Activated T-cell treated with anti-CD3 and anti-CD28 coated beads, Interleukin-2, amount 50 U/mL, for 24 hours (primary cell): ENCODE measurements around the gene DYSF.

ENCODE experiments used
- DNase-seq: peaks from one replicate; pipeline ENCODE4 v3.0.0-alpha.2; 2020
- H3K27ac Mint-ChIP-seq: 2 replicates; pipeline ENCODE4 v1.8.0; 2020; ENCODE audit warnings: mild to moderate bottlenecking, mixed read lengths
- H3K27me3 Mint-ChIP-seq: 2 replicates; pipeline ENCODE4 v1.8.0; 2020; ENCODE audit warnings: mixed read lengths
- H3K36me3 Mint-ChIP-seq: 2 replicates; pipeline ENCODE4 v1.8.0; 2020; ENCODE audit warnings: low read depth, mixed read lengths
- H3K4me1 Mint-ChIP-seq: 2 replicates; pipeline ENCODE4 v1.8.0; 2020; ENCODE audit warnings: low read depth, mixed read lengths
- H3K4me3 Mint-ChIP-seq: 2 replicates; pipeline ENCODE4 v1.8.0; 2020; ENCODE audit warnings: mild to moderate bottlenecking, moderate library complexity, mixed read lengths
- H3K9me3 Mint-ChIP-seq: 2 replicates; pipeline ENCODE4 v1.8.0; 2020; ENCODE audit warnings: mixed read lengths

Gene DYSF

DNA sequence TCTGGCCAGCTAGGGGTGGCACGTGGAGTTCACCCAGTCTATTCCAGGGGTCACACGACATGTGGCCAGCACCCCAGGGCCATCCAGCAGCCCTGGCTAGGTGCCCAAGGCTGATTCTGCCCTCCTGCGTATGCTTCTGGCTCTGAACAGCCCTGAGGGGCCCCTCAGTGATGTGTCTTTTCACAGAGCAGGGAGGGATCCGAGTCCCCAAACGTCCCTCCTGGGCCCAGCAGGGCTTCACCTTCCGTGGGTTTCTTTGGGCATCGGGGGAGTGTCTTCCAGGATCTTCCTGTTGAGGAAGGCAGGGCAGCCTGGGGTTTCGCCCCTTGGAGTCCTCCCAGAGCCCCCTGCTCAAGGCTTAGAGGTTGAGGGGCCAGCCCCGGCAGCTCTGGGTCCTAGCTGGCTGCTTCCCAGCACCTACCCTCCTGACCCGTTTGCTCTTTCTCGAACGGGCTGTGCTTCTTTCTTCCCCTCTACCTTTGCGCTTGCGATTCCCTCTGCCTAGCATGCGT, 165.9 kb downstream of the DYSF start:
- Mint-ChIP-seq H3K36me3 (no peaks in the 10 kb centered on the region), H3K4me3 (no peak overlapping the region), H3K27ac (no peak overlapping the region)

GRCh38 chr2:71620116-71620515, 166.8 kb downstream of the DYSF start:
- Mint-ChIP-seq H3K36me3 (no peaks in the 10 kb centered on the region), H3K9me3 (no peaks in the 10 kb centered on the region), H3K4me1 (no peaks in the 10 kb centered on the region), H3K27me3 (no peaks in the 10 kb centered on the region), H3K27ac (no peak overlapping the region), H3K4me3 (no peak overlapping the region)
- DNase-seq = no peak

More for the DNA sequence above, 165.9 kb downstream of the DYSF start:
- no peak for DNase-seq
- H3K4me1 Mint-ChIP-seq = no peaks in the 10 kb centered on the region
- no peaks in the 10 kb centered on the region for H3K9me3 Mint-ChIP-seq
- no peaks in the 10 kb centered on the region for H3K27me3 Mint-ChIP-seq

GRCh38 chr2:71620851-71621251, 167.5 kb downstream of the DYSF start:
- no peaks in the 10 kb centered on the region for H3K27me3 Mint-ChIP-seq
- no peaks in the 10 kb centered on the region for H3K36me3 Mint-ChIP-seq
- H3K9me3 Mint-ChIP-seq = no peaks in the 10 kb centered on the region
- no peak overlapping the region for H3K27ac Mint-ChIP-seq
- DNase-seq = no peak
- no peaks in the 10 kb centered on the region for H3K4me1 Mint-ChIP-seq
- no peak overlapping the region for H3K4me3 Mint-ChIP-seq

DNA sequence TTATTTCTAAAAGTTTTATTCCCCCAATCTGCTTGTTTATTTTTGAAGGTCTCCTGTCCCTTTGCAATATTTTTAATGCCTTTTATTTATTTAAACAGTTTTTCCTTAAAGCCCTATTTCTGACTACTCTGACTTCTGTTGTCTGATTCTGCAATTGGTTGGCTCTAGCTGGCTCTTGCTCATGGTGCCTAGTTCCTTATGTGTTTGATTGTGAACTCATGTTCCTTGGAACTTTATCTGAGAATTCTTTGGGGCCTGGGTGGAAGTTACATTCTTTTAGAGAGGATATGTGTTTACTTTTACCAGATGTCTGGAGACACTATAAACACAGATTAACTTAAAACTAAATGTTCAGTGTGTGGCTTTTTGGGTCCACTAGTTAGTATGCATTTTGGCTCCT, 175.9 kb downstream of the DYSF start:
- no peaks in the 10 kb centered on the region for H3K4me1 Mint-ChIP-seq
- no peak for DNase-seq
- H3K27me3 Mint-ChIP-seq = peaks cover 4% of the 10 kb centered on the region

DNA sequence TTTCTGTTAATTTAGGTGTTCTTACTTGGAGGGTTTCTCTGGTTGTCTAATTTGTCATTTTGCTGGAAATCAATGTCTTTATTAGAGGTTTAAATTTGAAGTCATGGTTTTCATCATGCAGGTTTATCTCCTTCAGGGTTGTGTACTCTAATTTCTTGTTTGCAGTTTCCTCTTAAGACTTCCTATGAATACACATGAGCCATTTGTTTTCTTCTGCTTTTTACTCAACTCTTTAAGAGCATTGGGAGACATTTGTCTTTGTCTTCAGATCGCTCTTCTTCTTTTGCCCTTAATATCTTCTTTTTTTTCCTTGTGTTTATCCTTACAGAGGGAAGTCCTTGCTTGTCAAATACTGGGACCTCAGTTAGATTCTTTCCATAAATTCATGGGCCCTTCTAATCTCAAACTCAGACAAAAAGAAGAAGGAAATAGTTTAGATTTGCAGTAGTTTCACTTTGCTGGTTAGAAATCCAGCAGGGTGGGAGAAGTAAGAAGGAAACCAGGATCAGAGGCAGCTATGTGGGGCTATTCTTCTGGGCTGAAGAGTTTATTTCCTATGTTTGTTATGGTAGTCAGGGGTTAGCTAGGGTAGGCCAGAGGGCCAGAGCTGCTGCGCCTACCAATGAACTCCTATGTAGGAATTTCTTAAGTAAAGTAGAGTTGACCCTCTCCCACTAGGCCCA, 176.6 kb downstream of the DYSF start:
- H3K27ac Mint-ChIP-seq = no peak overlapping the region
- H3K36me3 Mint-ChIP-seq = no peaks in the 10 kb centered on the region
- DNase-seq = no peak
- H3K27me3 Mint-ChIP-seq = peaks cover 9% of the 10 kb centered on the region
- no peaks in the 10 kb centered on the region for H3K4me1 Mint-ChIP-seq
- H3K4me3 Mint-ChIP-seq = no peak overlapping the region
- no peaks in the 10 kb centered on the region for H3K9me3 Mint-ChIP-seq

More for the DNA sequence above, 175.9 kb downstream of the DYSF start:
- H3K4me3 Mint-ChIP-seq = no peak overlapping the region
- H3K9me3 Mint-ChIP-seq = no peaks in the 10 kb centered on the region
- H3K27ac Mint-ChIP-seq = no peak overlapping the region
- no peaks in the 10 kb centered on the region for H3K36me3 Mint-ChIP-seq

DNA sequence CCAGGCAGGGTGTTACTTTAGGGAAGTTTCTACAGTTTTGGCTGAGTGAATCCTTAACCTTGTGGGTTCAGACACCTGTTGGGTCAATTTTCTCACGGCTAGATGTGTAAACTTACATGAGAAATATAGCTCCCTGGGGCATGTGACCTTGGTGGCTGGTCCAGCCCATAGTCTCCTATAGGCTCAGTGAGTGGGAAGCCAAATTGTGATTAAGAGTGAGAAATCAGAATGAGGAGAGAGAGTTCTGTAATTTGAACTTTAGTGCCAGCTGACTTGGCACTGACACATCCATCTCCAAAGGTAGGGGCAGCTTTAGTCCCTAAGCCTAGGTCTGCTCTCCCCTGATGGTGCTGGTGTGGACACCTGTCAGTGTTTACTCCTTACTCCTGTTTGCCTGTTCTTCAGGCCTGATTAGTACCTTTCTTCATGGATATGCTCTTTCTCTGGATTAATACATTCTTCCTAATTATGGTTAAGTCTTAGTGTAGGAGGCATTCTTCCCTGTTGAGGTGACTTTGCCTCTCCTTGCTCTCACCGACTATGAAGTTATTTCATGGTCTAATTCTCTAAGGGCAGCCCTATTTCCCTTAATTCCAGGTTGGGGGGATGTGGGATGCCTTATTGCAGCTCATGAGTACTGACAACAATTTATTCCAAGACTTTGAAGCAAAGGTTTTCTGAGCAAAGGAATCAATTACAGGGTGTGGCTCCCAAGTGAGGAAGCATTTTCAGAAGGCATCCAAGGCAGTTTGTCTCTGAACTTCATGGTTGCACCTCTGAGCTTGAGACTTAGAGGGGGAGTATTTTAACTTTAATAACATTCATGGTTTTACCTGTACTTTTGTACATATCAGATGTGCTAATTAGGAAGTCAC, 177.3 kb downstream of the DYSF start:
- H3K27me3 Mint-ChIP-seq = peaks cover 11% of the 10 kb centered on the region
- H3K27ac Mint-ChIP-seq = no peak overlapping the region
- no peaks in the 10 kb centered on the region for H3K4me1 Mint-ChIP-seq
- no peak overlapping the region for H3K4me3 Mint-ChIP-seq
- no peak for DNase-seq
- no peaks in the 10 kb centered on the region for H3K9me3 Mint-ChIP-seq
- H3K36me3 Mint-ChIP-seq = no peaks in the 10 kb centered on the region

DNA sequence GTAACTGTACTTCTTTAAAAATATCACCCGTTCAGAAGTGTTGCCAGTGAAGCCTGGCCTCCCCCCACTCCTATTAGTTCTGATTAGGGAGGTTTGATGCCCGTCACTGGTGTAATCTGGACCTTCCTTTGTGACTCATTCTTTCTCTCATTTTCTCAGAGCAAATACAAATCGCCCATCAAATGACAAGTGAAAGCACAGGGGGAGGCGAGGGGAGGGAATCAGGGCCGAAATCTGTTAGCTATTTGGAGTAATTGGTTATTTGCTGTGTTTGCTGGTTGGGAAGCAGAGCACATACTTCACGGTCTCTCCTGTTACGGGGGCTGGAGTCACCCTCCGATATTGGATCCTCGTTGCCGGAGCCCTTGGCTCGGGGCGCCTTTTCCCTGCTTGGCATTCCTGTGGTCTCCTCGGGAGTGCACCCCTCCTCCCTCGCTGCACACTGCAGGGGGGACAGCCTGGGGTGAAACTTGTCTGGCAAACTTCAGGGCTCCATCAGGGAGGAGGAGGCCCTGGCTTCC, 178.1 kb downstream of the DYSF start:
- H3K27ac Mint-ChIP-seq = no peak overlapping the region
- H3K4me1 Mint-ChIP-seq = no peaks in the 10 kb centered on the region
- no peaks in the 10 kb centered on the region for H3K9me3 Mint-ChIP-seq
- H3K4me3 Mint-ChIP-seq = no peak overlapping the region
- no peak for DNase-seq
- no peaks in the 10 kb centered on the region for H3K36me3 Mint-ChIP-seq
- peaks cover 11% of the 10 kb centered on the region for H3K27me3 Mint-ChIP-seq

- H3K27me3 Mint-ChIP-seq = peaks cover 11% of the 10 kb centered on the region
- H3K4me1 Mint-ChIP-seq = no peaks in the 10 kb centered on the region
- no peak overlapping the region for H3K27ac Mint-ChIP-seq
- DNase-seq = no peak
- no peaks in the 10 kb centered on the region for H3K36me3 Mint-ChIP-seq
- H3K9me3 Mint-ChIP-seq = no peaks in the 10 kb centered on the region
- H3K4me3 Mint-ChIP-seq = no peak overlapping the region
Measured at GRCh38 chr2:71633086-71633485, 179.7 kb downstream of the DYSF start.

DNA sequence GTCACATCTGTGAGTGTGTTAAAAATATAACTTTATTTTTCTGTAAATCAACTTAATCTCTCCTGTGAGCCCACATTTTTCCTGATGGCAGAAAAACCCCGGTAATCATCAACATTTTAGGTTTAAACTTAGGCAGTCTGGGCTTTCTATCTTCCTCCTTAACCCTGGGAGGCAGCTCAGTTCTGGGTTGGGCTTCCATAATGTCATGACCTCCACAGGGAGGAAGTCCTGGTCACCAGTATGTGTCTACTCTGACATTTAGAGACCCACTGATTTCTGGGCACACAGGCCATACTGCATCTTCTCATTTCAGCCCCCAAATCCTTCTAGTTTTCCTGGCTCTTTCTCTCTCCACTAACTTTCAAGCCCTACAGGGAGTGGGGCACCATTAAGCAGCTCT, 181.2 kb downstream of the DYSF start:
- no peak overlapping the region for H3K4me3 Mint-ChIP-seq

GRCh38 chr2:71635798-71636197, 182.4 kb downstream of the DYSF start:
- no peaks in the 10 kb centered on the region for H3K4me1 Mint-ChIP-seq
- no peaks in the 10 kb centered on the region for H3K9me3 Mint-ChIP-seq
- no peak for DNase-seq
- H3K36me3 Mint-ChIP-seq = no peaks in the 10 kb centered on the region
- peaks cover 11% of the 10 kb centered on the region for H3K27me3 Mint-ChIP-seq
- H3K4me3 Mint-ChIP-seq = no peak overlapping the region
- H3K27ac Mint-ChIP-seq = no peak overlapping the region

More for the DNA sequence above, 181.2 kb downstream of the DYSF start:
- Mint-ChIP-seq H3K9me3 (no peaks in the 10 kb centered on the region), H3K27ac (no peak overlapping the region), H3K4me1 (no peaks in the 10 kb centered on the region), H3K36me3 (no peaks in the 10 kb centered on the region), H3K27me3 (peaks cover 11% of the 10 kb centered on the region)
- no peak for DNase-seq

DNA sequence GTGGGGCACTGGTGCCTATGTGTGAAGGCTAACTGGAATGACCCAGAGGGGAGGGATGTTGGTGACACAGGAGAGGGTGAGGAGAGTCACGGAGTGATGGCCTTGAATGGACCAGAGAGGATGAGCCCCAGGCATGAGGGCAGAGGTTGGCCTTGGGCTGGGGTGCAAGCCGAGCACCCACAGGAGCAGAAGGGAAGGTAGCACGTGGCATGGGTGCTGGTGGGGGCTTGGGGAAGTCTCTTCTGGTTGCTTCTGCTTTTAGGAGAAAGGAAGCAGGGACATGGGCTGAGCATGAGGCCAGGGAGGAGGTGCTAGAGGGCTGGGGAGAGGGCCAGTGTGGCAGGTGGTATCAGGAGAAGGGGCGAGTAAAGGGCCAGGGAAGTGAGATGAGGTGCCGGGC, 183.8 kb downstream of the DYSF start:
- no peaks in the 10 kb centered on the region for H3K4me1 Mint-ChIP-seq
- H3K4me3 Mint-ChIP-seq = no peak overlapping the region
- H3K27me3 Mint-ChIP-seq = peaks cover 15% of the 10 kb centered on the region
- no peaks in the 10 kb centered on the region for H3K9me3 Mint-ChIP-seq
- no peak for DNase-seq
- no peak overlapping the region for H3K27ac Mint-ChIP-seq
- no peaks in the 10 kb centered on the region for H3K36me3 Mint-ChIP-seq

- H3K27me3 Mint-ChIP-seq = peaks cover 16% of the 10 kb centered on the region
- H3K36me3 Mint-ChIP-seq = no peaks in the 10 kb centered on the region
- no peak overlapping the region for H3K4me3 Mint-ChIP-seq
- no peak overlapping the region for H3K27ac Mint-ChIP-seq
- no peaks in the 10 kb centered on the region for H3K4me1 Mint-ChIP-seq
- no peak for DNase-seq
- H3K9me3 Mint-ChIP-seq = no peaks in the 10 kb centered on the region
Measured at GRCh38 chr2:71637736-71638135, 184.4 kb downstream of the DYSF start.

- no peaks in the 10 kb centered on the region for H3K9me3 Mint-ChIP-seq
- DNase-seq = no peak
- no peaks in the 10 kb centered on the region for H3K4me1 Mint-ChIP-seq
- no peaks in the 10 kb centered on the region for H3K36me3 Mint-ChIP-seq
- no peak overlapping the region for H3K27ac Mint-ChIP-seq
- H3K27me3 Mint-ChIP-seq = peaks cover 19% of the 10 kb centered on the region
- H3K4me3 Mint-ChIP-seq = no peak overlapping the region
Measured at GRCh38 chr2:71639735-71640134, 186.4 kb downstream of the DYSF start.

GRCh38 chr2:71640489-71640888, 187.1 kb downstream of the DYSF start:
- no peak overlapping the region for H3K27ac Mint-ChIP-seq
- no peaks in the 10 kb centered on the region for H3K9me3 Mint-ChIP-seq

More at GRCh38 chr2:71640489-71640888, 187.1 kb downstream of the DYSF start:
- Mint-ChIP-seq H3K27me3 (peaks cover 23% of the 10 kb centered on the region), H3K4me3 (no peak overlapping the region), H3K36me3 (no peaks in the 10 kb centered on the region), H3K4me1 (no peaks in the 10 kb centered on the region)
- no peak for DNase-seq
